Hepatocyte (in vitro differentiated cells): Measurements from ENCODE around the gene SV2C. TPM values are rescaled to one million over a fixed set of nuclear protein-coding genes. Genes with fewer than 3 reads are reported as not detected.

Experiments used
- DNase-seq: peaks from one replicate; pipeline ENCODE4 v3.0.0-alpha.2; 2016; ENCODE audit warnings: low spot score
- H2AFZ ChIP-seq: fragments of 200-600 bp; sonication (generic); 2 replicates; pipeline ENCODE4 v1.6.0; 2016; ENCODE audit warnings: antibody characterized with exemption, mild to moderate bottlenecking
- H3K27ac ChIP-seq: fragments of 200-600 bp; sonication (generic); 2 replicates; pipeline ENCODE4 v1.5.1; 2016; ENCODE audit warnings: mild to moderate bottlenecking
- H3K27me3 ChIP-seq: fragments of 200-600 bp; sonication (generic); 2 replicates; pipeline ENCODE4 v1.6.1; 2016
- H3K36me3 ChIP-seq: fragments of 200-600 bp; sonication (generic); replicated peaks from 2 replicates; pipeline ENCODE4 v1.5.1; 2016; ENCODE audit warnings: low read depth; ENCODE audit not compliant: insufficient read depth
- H3K4me1 ChIP-seq: fragments of 200-600 bp; sonication (generic); 2 replicates; pipeline ENCODE4 v1.5.1; 2016; ENCODE audit warnings: mild to moderate bottlenecking, moderate library complexity; ENCODE audit not compliant: insufficient read depth
- H3K4me2 ChIP-seq: fragments of 200-600 bp; sonication (generic); 2 replicates; pipeline ENCODE4 v1.6.0; 2016
- H3K4me3 ChIP-seq: fragments of 200-600 bp; sonication (generic); 2 replicates; pipeline ENCODE4 v1.5.1; 2016; ENCODE audit warnings: mild to moderate bottlenecking
- H3K79me2 ChIP-seq: fragments of 200-600 bp; sonication (generic); 2 replicates; pipeline ENCODE4 v1.6.0; 2017; ENCODE audit warnings: mild to moderate bottlenecking
- H3K9me2 ChIP-seq: fragments of 200-600 bp; sonication (generic); replicated peaks from 2 replicates; pipeline ENCODE4 v1.6.0; 2017; ENCODE audit warnings: mild to moderate bottlenecking; ENCODE audit not compliant: insufficient read depth
- H3K9me3 ChIP-seq: fragments of 200-600 bp; sonication (generic); 2 replicates; pipeline ENCODE4 v1.5.1; 2016; ENCODE audit warnings: low read depth, mild to moderate bottlenecking
- H4K20me1 ChIP-seq: fragments of 200-600 bp; sonication (generic); 2 replicates; pipeline ENCODE4 v1.6.0; 2016; ENCODE audit warnings: mild to moderate bottlenecking; ENCODE audit not compliant: insufficient read depth, poor library complexity, severe bottlenecking
- CTCF ChIP-seq: fragments of 200-600 bp; sonication (generic); IDR thresholded peaks from 2 replicates; pipeline ENCODE4 v1.5.1; 2016; ENCODE audit warnings: antibody characterized with exemption, mild to moderate bottlenecking; ENCODE audit not compliant: poor library complexity
- EZH2 ChIP-seq: fragments of 200-600 bp; sonication (generic); IDR thresholded peaks from 2 replicates; pipeline ENCODE4 v1.6.1; 2016; ENCODE audit warnings: antibody characterized with exemption, mild to moderate bottlenecking, borderline replicate concordance
- EZH2phosphoT487 ChIP-seq: fragments of 200-600 bp; sonication (generic); IDR thresholded peaks from one replicate; pipeline ENCODE4 v1.6.1; 2018; ENCODE audit warnings: antibody characterized with exemption, mild to moderate bottlenecking, low read depth, moderate library complexity; ENCODE audit not compliant: unreplicated experiment, severe bottlenecking
- WGBS: methylation state at CpG from one replicate; pipeline ENCODE4 v1.1.6; 2016; ENCODE audit warnings: low lambda C conversion rate; ENCODE audit errors: missing lambda C conversion rate; 5-methylcytosine and 5-hydroxymethylcytosine counted together
- polyA plus RNA-seq: library from polyadenylated mRNA; unstranded; fragments of >200 nt; fragmentation: Nextera tagmentation; extraction: Ambion mirVana; gene quantifications from 2 replicates; pipeline ENCODE4 v1.2.1, GENCODE V29; 2016
- total RNA-seq: library from RNA; depleted of rRNA; stranded (reverse); fragments of >200 nt; gene quantifications from 2 replicates; pipeline ENCODE4 v1.2.3, GENCODE V29; 2014

SV2C gene
- total and polyA plus RNA-seq, 2 experiments from 2014 or later, result under 0.01 to 0.05 TPM

GRCh38 chr5:76196886-76197489 is 113.8 kb downstream of the SV2C start:
- Histone ChIP-seq H3K4me3 (no peak overlapping the region), H3K4me2 (no peak overlapping the region), H3K4me1 (no peaks in the 10 kb centered on the region), H3K9me3 (no peaks in the 10 kb centered on the region), H3K36me3 (no peaks in the 10 kb centered on the region), H3K27me3 (peaks cover 9% of the 10 kb centered on the region), H2AFZ (no peak overlapping the region), H3K79me2 (no peaks in the 10 kb centered on the region), H3K27ac (no peak overlapping the region), H3K9me2 (no peaks in the 10 kb centered on the region), H4K20me1 (no peaks in the 10 kb centered on the region)
- no peak for DNase-seq
- WGBS, result 73% methylated on average over 2 of the region's 2 CpGs
- no peak for TF ChIP-seq CTCF

DNA sequence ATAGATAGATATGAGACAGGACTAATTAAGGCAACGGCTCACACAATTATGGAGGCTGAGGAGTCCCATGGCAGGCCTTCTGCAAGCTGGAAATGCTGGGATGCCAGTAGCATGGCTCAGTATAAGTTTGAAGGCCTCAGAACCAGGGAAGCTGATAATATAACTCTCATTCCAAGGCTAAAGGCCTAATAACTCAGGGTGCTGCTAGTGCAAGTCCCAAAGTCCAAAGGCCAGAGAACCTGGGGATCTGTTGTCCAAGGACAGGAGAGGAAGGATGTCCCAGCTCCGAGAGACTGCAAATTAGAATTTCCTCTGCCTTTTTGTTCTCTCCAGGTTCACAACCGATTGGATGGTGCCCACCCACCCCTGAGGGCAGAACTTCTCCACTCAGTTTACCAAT is 114.5 kb downstream of the SV2C start:
- Histone ChIP-seq H3K4me1 (no peaks in the 10 kb centered on the region), H3K27ac (no peak overlapping the region), H3K9me2 (no peaks in the 10 kb centered on the region), H3K4me2 (no peak overlapping the region), H4K20me1 (no peaks in the 10 kb centered on the region), H3K4me3 (no peak overlapping the region), H3K36me3 (no peaks in the 10 kb centered on the region), H3K27me3 (peaks cover 9% of the 10 kb centered on the region), H3K9me3 (no peaks in the 10 kb centered on the region), H3K79me2 (no peaks in the 10 kb centered on the region), H2AFZ (no peak overlapping the region)
- 91% methylated on average over 3 of the region's 3 CpGs for WGBS
- DNase-seq, result no peak
- TF ChIP-seq CTCF (no peak), EZH2phosphoT487 (no peak), EZH2 (no peak)

DNA sequence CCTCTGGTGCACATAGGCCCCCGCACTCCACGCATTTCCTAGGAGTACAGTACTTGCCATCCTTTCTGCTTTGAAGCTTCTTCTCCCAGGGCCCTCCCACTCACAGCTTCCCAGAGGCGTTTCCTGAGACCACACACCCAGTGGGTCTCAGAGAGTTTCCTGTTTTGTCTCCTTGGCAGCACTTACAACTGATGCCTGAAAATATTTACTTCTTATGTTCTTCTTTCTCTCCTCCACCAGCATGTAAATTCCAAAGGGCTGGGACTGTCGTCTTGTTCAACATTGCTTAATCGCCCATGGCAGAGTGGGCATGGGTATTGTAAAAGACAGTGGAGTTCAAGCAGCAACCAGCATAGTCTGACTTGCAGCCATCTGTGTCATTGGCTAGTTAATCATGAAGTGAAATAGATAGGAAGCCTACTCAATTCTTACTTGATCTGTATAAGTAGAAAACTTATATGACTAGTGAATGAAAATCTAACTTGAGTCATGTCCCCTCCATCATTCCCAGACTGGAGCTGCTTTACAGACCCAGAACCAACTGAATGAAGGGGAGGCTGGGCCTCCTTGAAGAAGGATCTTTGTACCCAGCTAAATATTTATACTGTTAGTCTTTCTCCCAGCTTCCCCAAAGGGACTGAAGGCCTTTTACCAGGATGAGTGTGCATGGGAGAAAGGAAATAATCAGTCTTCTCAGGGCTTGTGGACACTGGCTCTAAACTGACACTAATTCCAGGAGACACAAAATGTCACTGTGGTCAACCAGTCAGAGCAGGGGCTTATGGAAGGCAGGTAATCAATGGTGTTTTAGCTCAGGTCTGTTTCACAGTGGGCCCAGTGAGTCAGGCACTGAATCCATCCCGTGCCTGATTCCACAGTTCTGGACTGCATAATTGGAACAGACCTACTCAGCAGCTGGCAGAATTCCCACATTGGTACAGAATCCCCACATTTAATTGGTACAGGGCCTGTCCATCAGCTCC is 116.4 kb downstream of the SV2C start:
- Histone ChIP-seq H3K4me3 (no peak overlapping the region), H3K79me2 (no peaks in the 10 kb centered on the region), H3K27me3 (peaks cover 8% of the 10 kb centered on the region), H3K4me2 (no peak overlapping the region), H4K20me1 (no peaks in the 10 kb centered on the region), H3K9me2 (no peaks in the 10 kb centered on the region), H3K4me1 (no peaks in the 10 kb centered on the region), H3K9me3 (no peaks in the 10 kb centered on the region), H2AFZ (no peak overlapping the region), H3K27ac (no peak overlapping the region), H3K36me3 (no peaks in the 10 kb centered on the region)
- WGBS, result 65% methylated on average over 6 of the region's 6 CpGs
- DNase-seq, result no peak
- TF ChIP-seq EZH2 (no peak), CTCF (no peak), EZH2phosphoT487 (no peak)
